Activated T-cell treated with anti-CD3 and anti-CD28 coated beads, Interleukin-2, amount 50 U/mL, for 4 hours (primary cell): ENCODE measurements around the gene UBR4. TPM values are rescaled to one million over a fixed set of nuclear protein-coding genes. Genes with fewer than 3 reads are reported as not detected.

Experiments used
- total RNA-seq, 3 donors: library from RNA; stranded (reverse); gene quantifications; one replicate each; pipeline ENCODE4 v1.2.1, GENCODE V29; 2021

UBR4 gene
- total RNA-seq, 3 donors from 2014 or later: 102 to 123 (median 108) TPM

Other genes starting within 250 kb of the UBR4 start
- gene EMC1, start 41.3 kb upstream of the UBR4 start, total RNA-seq: 10 to 100 TPM; 74.8 to 79.6 (median 77.0) TPM
- 100 to 1,000 TPM; 199 to 231 (median 207) TPM for gene MRTO4, start 41.5 kb upstream of the UBR4 start, total RNA-seq
- gene AKR7A3, start 78.5 kb upstream of the UBR4 start, total RNA-seq: 1 to 10 TPM in 2 of 3 donors, under 1 TPM in 1; 0.53 to 1.3 (median 1.0) TPM
- 10 to 100 TPM; 19.2 to 26.3 (median 20.5) TPM for gene AKR7A2, start 101.9 kb upstream of the UBR4 start, total RNA-seq
- gene SLC66A1, start 102.1 kb upstream of the UBR4 start, total RNA-seq: 1 to 10 TPM; 2.8 to 4.3 (median 3.6) TPM